GM19351 (cell line): Measurements from ENCODE around the gene FOXF1.

Experiments used
- ATAC-seq: cut with Tn5 transposase; IDR thresholded peaks from one replicate; pipeline ENCODE4 v1.9.1; 2021; ENCODE audit warnings: mild to moderate bottlenecking, moderate library complexity; ENCODE audit not compliant: unreplicated experiment

Gene FOXF1

DNA sequence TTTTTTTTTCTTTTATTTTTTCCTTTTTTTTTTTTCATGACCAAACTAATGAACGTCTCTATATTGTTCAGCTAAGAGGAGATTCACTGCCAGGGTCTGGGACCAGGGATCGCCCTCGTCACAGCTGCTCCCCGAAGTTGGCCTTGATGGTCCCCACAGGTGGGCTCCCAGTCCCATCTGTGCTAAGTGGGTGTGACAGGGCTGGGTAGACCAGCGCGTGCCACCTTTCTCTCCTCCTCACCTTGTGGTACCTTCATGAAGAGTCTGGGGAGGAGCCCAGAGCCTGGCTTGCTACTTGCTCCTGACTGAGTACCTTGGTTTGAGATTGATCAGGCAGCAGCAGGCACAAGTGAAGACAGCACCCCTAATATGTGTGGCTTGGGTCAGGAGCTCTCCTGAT, 6.5 kb upstream of the FOXF1 start:
- ATAC-seq: no peak

DNA sequence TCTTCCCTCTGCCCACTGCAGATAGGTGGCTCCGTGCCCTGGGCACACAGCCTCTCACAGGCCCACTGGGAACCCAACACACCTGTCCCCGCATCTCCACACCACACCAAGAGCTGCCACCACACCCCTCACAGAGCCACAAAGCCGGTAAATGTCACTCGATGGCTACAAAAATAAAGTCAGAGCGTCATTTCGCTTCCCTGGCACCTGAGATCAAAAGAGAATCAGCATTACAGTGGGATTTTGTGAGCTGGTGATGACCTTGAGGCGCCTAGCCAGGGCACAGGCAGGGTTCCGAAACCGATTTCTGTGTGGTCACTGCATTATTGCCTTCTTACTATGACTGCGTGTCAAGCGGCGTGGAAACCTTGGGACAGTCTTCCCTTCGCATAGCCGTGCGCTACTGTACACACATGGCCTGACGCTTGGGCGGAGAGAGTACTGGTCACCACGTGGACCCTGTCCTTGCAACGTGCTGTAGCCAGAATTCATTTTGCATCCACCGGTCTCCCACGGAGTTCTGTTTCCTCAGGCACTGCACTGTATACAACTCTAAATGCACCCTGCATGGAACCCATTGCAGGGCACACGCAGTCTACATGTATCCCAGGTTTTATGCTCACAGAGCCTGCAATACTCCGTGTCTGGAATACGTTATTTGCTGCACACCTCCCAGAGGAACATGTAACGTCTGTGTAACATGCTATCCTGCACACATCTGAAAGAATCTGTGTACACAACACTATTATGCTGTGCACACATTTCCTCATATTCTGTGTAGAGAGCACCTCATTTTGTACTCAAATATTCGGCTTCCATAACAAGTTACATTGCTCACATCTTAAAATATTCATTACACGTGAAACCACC, 5.8 kb upstream of the FOXF1 start:
- ATAC-seq: no peak

DNA sequence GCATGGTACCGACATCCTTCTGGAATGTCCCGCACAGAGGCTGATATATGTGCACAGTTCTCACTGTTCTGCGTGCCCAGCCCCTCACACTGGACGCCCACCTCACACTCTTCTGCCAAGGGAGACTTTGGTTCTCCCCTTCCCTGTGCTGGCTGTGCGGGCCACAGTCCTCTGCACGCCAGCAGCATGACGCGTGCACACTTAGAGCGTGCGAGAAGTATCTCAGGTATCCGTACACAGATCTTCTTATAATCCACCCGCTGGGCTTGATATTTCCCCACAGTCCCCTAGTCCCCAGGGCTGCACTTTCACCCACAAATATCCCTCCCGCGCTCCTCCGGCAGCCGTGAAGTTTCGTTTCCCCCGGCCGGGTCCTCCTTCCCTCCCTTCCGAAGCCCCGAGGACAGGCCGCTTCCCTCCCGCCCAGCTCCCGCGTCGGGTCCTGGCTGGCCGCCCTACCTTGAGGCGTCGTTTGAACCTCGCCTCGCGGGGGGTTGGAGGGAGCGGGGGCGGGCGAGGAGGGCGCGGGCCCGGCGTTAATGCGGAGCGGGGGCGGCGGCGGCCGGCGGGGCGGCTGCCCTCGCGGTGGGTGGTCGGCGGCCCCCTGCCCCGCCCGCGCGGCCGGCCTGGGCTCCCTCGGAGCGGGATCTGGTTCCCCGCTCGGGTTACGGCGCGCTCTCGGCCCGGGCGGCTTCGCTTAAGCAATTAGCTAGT, 5.0 kb upstream of the FOXF1 start:
- ATAC-seq: no peak

DNA sequence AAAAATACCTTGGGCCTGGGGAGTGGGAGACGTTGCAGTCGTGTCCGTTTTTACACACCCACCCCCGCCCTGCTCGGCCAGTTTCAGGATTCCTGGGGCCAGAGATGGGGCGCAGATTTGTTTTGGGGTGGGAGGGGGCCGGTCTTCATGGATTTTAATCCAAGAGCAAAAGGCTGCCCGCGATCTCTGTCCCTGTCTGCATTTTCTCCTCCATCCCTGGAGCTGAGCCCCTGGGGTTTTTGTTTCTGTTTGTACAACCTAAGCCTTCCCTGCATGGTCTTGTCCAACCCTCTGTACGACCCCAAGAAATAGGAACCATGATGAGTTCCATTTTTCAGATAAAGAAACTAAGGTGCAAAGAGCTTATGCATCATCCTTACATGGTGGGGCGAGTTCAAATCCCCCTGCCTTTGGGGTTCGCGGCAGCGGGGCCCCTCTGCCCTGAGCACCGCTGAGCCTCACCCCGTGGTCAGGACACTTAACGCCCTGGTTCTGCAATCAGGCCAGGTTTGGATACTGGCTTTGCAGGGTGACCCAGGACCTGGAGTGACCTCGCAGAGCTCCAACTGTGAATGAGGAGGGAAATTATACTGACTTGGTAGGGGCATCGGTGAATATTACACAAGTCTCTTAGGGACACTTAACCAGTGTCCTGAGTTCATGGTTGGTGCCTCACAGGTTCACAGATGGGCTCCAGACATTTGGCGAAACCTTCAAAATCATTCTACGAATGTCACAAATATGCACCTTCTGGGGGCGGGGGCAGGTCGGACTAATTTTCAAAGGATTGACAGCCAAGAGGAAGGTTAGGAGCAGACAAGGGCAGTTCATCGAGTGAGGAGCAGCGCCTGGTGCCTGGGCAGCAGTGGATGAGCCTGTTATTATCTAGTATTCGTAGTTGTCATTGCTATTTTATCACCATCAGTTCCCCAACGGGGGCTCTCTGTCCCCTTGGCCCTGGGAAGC, 4.1 kb upstream of the FOXF1 start:
- ATAC-seq: no peak

DNA sequence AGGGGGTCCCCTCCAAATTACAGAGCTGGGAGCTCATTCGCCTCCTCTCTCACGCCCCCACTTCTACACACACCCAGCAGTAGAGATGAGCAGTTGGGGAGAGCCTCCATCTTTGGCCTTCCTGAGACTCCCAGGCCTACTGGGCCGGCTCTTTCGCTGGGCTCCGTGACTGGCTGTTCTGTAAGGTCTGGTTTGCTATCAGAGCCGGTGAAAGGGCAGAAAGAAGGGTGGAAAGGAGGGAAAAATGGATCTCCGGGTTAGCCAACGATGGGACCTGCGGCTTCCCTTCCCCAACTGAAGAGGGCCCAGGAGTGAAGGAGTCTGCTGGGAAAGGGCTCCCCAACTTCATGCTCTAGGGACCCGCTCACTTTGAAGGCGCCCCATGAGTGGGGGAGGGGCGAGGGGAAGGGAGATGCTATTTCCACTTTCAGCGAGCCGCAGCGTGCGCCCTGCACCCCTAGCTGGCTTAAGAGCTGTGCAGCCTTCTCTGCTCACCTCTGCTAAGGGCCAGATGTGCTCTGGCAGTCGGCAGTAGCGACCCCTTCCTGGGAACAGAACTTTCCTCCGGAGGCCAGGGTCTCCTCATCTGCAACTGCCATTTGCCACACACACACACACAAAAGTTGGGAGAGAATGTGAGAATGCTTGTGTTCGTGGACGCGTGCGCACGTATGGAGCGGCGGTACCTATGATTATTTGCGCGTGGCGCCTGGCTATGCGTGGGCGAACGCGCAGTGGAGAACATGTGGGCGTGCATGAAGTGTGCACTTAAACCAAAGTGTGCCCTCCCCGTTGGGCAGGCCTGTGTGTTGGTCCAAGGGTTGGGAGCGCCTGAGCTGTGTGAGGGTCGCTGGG, 2.9 kb upstream of the FOXF1 start:
- ATAC-seq: no peak

DNA sequence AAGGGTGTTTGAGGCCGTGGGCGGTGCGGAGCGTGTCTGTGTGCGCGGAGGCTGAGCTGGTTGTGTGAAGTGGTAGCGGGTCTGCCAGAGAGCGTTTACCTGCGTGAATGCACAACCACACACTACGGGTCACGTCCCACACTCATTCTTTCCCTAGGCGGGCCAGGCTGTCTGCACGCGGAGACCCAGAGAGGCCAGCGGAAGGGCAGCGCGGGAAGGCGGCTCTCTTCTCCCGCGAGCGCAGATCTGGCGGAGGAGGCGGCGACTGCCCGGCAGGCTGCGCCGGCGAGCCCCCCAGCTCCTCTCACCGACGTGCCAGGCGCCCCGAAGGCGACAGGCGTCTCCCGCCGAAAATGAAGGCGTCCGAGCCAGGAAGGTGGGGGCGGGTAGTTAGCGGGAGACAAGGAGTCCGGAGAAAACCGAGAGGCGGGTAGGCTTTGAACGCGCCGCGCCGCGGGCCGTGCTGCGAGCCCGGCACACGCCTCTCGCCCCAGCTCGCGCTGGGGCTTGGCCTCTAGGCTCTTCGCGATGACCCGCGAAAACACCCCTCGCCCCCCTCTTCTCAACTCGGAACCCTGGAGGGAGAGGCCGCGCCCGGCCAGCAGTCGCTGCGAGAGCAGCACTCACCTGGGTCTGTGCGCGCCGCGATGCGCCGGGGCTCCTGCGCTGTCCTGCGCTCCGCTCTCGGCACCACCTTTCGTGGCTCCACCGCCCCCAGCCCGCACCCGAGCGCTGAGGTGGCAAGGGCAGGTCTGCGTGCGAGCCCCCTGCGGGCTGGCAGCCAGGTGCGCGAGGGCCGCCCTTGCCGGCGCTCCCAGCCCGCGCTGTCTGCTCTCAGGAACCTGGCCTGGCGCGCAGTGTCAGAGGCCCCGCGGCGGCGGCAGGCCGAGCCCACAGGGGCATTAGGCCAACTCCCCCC, 2.0 kb upstream of the FOXF1 start:
- no peak for ATAC-seq

DNA sequence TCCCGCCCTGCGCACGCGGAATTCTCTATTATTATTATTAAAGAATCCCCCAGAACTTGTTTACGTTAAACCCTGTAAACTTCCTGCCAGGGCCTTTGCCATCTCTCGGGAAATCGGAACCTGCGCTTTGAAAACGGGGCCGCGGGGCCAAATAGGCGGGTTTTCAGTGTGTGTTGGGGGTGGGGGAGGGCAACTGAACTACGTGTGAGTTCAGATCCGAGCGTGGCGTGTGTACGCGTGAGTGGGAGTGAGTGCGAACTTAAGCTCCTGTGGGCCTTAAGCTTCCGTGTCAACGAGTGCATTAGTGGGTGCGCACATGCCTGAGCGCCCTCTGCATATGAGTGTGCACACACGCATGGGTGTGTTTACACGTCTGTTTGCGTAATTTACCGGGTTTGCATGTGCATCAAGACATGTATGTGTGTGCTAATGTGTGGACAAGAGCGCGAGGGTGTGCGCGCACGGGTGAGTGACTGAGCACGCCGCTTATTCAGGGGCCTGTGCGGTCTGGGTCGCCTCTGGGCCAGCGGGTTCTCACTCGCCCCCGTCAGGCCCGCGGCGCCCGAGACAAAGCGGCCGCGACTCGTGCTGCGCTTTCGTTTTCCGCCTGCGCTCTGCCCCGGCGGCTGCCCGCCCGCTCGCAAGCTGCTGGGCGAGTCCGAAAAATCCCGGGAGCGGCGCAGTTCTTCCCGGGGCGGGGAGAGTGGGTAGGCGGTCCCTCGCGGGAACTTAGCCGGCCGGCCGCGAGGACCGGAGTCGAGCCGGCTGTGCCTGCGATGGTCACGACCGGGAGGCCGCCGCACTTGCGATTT, 1.2 kb upstream of the FOXF1 start:
- no peak for ATAC-seq

DNA sequence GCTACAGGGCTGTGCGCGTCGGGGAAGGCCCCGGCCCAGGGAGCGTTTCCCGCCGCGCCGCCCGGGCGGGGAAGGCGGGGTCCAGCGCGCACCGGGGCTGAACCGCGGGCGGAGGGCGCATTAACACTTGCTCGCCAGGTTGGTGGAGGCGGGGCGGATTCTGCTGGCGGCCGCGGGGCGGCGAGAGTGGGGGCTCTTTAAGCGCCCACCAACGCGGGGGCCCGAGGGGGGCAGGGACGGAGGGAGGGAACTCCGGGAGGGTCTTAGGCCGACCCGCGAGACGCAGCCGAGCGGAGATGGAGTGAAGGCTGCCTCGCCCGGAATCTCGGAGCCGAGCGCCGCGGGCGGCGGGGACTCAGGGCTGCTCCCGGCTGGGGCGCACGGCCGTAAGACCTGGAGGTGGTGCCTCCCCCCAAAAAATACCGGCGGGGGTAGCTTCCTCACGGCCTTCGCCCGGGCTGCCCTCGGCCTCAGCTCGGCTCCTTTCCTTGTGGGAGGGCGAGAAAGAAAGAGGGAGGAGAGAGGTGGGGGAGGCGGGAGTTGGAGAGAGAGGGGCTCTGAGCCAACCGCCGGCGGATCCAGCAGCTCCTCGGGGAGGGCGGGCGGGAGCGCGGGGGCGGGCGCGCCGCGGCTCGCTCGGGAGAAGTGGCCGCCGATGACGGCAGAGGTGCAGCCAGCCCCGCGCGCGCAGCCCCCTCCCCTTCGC, 415 bp upstream of the FOXF1 start:
- ATAC-seq: no peak

DNA sequence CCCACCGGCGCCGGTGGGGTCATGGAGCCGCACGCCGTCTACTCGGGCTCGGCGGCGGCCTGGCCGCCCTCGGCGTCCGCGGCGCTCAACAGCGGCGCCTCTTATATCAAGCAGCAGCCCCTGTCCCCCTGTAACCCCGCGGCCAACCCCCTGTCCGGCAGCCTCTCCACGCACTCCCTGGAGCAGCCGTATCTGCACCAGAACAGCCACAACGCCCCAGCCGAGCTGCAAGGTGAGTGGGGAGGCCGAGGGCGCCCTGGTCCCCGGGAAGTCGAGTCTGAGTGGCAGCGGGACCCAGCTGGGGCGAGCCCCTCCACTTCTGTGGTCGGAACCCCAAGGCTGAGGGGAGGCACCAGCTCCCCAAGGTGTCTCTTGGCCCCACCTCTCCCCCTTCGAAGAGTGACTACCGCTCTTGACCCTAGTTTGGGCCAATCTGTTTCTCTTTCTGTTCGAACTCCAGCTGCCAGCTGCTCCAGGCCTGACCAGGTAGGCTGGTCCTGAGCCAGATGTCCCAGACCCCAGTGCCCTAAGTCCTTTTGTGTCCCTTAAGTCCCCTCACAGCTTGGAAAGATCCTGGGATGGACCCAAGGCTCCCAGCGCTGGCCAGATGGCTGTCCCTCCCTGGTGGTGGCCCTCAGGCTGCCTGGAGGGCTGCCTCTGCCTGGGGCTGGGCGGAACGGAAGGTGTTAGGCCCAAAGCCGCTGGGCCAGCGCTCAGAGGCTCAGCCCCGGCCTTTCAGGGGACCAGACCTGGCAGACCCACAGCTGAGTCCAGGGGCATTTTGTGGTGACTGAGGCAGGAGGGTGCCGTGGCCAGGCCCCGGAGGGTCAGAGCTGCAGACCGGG, 1.2 kb downstream of the FOXF1 start:
- no peak for ATAC-seq

DNA sequence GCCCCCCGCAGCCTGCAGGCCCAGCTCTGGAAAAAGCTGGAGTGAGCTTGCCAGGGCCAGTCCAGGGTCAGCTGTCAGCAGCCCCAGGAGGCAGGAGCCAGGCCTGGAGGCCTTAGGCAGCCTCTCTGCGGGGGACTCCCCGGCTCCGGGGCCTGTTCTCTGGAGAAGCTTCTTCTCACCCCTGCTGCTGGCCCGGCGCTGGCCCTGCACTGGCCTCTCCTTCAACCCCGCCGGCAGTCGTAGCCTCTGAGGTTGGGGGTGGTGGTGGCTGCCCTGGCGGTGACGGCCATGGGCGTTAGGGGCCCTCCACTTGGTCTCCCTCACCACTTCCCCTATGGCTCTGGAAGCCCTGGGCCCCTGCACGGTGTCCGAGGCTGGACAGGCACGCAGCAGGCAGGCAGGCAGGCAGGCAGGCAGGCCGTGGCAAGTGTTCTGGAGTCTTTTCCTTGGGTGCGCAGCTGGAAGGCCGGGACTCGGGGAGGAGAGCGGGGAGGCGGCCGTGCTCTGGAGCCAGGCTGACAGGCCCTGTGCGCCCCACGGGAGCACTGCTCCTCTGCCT, 2.1 kb downstream of the FOXF1 start:
- ATAC-seq: no peak

DNA sequence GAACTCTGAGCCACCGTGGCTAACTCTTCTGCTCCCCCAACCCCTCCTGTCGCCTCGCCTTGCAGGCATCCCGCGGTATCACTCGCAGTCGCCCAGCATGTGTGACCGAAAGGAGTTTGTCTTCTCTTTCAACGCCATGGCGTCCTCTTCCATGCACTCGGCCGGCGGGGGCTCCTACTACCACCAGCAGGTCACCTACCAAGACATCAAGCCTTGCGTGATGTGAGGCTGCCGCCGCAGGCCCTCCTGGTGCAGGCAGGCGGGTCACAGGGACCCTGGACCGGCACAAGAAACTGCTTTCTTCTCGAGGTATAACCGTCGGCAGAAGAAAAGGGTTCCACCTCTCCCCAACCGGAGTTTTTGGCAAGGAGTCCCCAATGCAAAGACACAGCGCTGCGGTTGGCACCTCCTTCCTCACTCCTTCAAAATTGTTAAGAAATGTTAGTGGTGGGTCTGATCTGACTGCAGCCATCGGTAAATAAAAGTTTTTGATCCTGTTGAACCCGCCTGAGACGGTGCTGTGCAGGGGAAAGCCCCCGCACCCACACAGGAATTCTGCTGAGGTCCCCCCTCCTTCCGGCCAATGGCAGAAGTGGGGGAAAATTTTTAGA, 2.6 kb downstream of the FOXF1 start:
- ATAC-seq: no peak

DNA sequence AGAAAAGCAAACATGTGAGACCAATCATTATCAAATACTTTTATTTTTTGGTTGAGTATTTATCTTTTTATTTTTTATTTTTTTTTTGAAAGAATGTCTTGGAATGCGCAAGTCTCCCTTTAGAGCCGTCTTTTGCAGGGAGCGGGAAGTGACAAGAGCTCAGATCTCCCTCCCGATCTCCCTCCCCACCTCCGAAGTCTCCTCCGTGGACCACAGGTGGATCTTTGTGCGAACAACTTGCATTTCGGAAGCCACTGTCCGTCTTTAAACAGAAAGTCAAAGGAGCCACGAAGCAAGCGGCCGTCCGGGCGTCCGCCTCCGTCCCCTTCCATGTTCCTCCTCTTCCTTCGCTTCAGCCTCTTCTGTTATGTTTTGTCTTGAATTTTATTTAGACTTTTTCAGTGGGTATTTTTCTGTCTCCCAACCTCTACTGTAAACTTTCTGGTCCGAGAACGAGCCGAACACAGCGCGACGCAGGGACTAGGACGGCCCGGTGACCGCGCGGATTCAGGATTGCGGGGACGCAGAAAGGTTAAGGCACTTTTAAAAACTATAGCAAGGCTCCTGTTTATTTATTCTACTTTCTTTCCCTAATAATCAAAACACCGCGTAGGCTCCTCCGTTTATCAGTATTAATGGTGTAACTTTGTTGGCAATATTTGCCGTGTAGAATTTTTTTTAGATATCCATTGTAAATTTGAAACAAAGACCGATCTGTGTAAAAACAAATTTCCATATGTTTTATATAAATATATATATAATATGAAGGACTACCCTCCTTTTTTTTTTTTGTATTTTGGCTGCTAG, 3.3 kb downstream of the FOXF1 start:
- no peak for ATAC-seq

DNA sequence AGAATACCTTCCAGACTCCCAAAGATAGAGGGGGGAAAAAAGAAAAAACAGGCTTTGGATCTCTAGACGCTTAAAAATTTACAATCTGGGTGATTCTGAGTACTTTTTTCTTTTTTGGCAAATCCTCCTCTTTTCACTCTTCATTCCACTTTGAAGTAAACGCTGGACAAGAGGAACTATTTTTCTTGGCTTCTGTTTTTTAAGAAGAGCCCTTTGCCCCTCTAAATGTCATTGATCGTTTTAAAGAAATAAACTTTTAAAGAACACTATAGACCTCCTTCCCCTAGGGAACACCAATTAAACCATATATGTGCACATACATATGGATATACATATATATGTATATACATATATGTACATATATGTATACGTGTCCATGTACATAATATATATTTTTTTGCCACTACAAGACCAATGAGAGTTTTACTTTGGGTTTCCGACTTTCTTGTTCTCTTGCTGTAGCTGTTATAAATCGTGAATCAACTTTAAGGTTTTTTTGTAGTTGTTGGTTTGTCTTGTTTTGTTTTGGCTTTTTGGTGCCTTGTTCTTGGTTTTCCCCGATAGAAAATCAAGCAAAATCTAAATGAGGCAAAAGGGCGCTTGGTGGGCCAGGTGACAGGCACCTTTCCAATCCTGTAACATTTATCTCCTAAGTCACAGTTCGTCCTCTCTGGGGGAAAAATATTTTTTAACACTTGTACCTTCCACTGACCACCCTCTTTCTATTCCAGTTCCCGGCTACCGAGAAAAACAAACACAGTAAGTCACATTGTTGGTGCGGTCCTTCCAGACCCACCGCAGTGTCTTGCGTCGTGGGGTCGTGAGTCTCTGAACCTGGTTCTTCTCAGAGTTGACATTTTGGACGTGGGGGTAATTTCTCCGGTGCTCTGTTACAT, 4.4 kb downstream of the FOXF1 start:
- no peak for ATAC-seq

DNA sequence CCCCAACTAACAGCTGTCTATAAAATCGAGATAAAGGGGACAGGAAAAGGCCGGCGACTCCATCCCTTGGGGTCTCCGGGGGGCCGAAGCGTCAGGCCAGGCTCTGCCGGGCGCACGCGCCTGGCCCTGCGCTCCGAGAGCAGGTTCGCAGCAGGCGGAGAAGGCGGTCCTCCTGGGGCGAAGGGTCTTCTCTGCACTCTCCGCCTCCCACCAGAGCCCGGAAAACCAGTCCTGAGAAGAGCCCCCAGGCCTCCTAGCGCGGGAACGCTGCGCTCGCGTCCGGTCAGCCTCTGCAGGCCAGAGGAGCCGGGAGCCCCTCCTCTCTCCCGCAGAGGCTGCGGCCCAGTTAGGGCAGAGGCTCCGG, 5.1 kb downstream of the FOXF1 start:
- ATAC-seq: no peak
